NCI-H2171 treated with DMSO at 0.1 percent for 48 hours (cell line): ENCODE measurements around the gene SYCE1.
"Not testable (repeated sequence)": the region's sequence is repeated elsewhere in the genome, so short reads cannot be mapped to it uniquely, and the experiment has no call there.

ENCODE experiments used
- DNase-seq: peaks from one replicate; lab custom pipeline; 2025; lab: John Stamatoyannopoulos, UW

The SYCE1 gene, protein sequence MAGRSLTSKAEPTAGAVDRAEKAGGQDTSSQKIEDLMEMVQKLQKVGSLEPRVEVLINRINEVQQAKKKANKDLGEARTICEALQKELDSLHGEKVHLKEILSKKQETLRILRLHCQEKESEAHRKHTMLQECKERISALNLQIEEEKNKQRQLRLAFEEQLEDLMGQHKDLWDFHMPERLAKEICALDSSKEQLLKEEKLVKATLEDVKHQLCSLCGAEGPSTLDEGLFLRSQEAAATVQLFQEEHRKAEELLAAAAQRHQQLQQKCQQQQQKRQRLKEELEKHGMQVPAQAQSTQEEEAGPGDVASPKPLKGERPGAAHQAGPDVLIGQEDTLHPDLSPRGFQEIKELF

DNA sequence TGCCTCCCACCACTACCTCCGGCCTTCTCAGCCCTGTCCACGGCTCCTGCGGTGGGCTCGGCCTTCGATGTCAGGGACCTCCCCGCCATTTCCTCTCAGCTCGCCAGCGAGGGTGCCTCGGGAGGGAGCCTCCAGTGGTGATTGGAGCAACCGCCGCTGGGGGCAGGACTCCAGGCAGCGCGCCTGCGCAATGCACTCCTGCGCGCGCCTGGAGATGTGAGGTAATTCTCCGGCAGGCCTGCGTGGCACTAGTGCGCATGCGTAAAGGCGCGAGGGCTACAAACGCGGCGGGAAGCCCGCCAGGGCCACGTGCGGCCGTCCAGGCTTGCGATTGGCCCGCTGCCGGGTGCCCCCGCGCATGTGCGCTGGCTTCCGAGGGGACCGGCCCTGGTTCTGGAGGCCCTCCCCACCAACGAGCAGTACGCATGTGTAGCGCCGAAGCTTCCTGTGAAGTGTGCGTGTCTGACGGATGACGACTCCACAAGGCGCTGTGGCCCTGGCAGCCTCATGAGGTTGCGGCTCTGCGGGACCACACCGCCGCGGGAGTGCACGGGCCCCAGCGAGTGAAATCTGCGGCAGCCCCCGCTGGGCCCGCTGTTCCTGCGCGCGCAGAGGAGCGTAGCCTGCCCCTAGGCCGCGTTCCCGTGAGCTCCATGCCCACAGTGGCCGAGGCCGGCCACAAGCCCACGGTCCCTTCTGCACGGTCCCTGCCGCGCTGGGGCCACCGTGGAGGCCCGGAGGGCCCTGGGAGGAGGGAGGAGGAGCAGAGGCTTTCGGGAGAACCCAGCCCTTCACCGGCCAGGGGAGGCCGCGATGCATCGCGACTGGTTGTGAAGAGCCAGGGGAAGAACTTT is at the start of gene SYCE1:
SYCE1 (minus strand) TSS at position 143 of the 854 bp plus-strand sequence; CDS start at position 89, 54 bp downstream.
- DNase-seq = no peak

DNA sequence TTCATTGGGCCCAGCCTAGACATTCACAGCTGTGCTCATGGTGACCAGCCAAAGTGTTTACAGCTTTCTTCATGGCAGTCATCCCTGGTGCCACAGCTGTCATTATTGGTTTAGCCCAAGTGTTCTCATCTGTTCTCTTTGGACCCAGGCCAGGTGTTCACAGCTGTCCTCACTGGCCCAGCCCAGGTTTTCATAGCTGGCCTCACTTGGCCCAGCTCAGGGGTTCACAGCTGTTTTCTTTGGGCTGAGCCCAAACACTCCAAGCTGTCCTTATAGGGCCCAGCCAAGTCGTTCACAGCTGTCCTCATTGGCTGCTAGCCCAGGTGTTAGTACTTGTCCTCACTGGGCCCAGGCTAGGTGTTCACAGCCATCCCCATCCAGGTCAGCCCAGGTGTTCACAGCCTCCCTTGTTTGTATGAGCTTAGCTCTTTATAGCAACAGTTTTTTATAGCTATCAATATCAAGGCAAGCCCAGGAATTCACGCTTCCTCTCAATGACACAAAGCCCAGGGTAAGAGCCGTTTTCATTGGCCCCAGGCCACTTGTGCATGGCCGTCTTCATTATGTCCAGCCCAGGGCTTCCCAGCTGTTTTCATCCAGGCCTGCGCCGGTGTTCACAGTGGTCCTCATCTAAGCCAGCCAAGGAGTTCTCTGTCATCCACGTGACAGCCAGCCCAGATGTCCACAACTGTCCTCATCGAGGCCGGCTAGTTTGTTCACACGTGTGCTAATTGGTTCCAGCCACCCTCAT is 49.6 kb upstream of the SYCE1 start:
- peak; percentile 50 for DNase-seq

DNA sequence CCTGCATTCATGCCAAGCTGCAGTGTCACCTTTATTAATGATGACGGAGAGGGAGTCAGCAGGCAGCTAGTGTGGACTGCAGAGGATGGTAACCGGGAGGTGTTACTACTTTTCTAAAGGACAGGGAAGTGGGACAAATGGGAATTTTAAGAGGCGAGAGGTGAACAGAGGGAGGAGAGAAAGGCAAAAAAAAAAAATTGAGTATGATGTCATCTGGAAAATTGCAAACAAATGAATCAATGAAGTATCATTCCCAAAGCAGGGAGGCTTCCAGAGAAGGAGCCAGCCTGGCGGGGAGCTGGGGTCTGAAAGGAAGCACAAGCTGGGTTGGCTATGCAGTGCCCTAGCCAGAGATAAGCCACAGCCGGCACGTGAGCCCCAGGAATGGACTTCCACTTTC is 48.3 kb upstream of the SYCE1 start:
- no peak for DNase-seq

DNA sequence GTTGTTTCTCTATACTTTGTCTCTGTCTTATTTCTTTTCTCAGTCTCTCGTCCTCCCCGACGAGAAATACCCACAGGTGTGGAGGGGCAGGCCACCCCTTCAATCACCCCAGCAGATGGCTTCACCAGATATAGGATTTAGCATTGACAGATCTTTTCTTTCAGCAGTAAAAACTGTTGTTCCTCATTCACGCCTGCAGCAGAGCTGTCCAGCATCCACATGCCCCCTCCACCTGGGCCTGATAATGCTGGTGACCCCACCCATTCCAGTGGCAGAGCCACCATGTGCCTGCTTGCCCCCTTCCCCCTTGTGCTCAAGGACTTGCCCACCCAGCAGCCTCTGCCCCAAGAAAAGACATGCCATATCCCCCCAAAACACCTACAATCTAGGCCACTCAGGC is 45.7 kb upstream of the SYCE1 start:
- no peak for DNase-seq

DNA sequence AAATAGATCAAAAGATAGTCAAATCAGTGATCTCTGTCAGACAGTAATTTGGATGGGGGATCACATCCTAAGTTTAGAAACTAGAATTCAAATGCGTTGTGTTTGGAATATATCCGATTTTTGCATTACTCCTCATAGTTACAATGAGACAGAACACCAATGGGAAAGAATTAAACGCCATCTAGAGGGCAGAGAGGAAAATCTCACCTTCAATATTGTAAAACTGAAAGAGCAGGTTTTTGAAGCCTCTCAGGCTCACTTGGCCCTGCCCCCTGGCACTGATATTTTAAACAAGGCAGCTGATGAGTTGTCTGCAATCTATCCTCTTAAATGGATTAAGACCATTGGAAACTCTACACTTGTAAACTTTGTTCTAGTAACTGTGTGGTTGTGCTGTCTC is 43.5 kb upstream of the SYCE1 start:
- DNase-seq = no peak

DNA sequence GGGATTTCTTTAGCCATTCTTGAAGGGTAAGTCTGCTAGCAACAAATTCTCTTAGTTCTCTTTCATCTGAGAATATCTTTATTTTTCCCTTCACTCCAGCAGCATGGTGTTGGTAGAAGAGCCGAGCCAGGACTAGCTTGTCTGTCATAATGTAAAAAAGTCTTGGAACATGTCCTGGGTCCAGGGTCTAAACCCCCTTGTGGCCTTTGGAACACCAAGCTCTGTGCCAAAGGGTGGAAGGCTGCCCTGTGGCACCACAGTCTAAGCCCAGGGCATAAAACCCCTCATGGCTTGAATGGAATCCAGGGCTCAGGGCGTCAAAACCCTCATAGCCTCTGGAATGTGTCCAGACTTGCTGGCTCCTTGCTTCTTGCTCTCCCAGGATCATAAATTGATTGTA is 38.1 kb upstream of the SYCE1 start:
- not testable (repeated sequence) for DNase-seq

DNA sequence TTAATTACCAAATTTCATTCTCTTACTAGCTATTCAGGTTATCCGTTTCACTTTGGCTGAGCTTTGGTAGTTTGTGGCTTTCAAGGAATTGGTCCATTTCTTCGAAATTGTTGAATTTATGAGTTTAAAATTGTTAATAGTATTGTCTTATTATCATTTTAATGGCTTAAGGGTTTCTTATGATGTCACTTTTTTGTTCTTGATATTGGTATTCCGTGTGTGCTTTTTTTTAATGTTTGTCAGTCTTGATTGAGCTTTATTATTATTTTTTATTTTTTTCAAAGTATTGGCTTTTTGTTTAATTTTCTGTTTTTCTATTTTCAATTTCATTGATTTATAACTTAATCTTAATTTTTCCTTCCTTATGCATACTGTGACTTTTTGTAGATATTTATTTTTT is 35.3 kb upstream of the SYCE1 start:
- DNase-seq = no peak

DNA sequence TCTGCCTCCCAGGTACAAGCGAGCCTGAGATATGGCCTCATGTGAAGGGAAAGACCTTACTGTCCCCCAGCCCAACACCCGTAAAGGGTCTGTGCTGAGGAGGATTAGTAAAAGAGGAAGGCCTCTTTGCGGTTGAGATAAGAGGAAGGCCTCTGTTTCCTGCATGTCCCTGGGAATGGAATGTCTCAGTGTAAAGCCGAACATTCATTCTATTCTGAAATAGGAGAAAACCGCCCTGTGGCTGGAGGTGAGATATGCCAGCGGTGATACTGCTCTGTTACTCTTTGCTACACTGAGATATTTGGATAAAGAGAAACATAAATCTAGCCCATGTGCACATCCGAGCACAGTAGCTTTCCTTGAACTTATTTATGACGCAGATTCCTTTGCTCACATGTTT is 34.5 kb upstream of the SYCE1 start:
- DNase-seq = not testable (repeated sequence)

DNA sequence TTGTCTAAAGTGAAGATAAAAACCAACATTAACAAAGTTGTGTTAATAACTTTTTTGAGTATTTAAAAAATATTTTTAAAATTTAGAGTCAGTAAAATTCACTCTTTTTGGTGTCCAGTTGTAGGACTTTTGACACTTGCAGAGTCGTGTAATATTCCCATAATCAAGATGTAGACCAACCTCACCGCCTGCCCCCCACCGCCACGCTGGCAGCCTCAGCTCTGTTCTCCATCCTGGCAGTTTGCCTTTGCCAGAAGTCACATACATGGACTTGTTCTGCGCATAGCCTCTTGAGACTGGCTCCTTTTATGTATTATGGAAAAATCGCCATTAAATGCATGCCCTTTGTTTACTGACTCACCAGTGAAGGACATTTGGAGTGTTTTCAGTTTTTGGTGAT is 27.3 kb upstream of the SYCE1 start:
- DNase-seq = no peak

DNA sequence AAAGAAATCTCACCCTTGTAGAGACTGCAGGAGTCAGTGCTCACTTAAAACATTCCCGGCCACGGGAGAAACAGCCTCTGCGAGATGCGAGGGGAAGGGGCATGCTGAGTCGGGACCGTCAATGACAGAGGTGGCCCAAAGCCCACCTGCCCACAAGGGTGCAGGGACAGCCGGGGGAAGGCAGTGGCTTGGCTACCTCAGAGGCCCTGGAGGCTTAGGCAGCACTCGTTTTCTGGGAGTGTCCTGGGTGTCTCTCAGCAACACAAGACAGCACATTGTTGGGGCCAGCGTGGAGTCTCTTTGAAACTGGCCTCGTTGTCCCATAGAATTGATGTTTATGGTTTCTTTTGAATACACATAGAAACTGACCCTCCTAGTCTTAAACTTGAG is 25.6 kb upstream of the SYCE1 start:
- DNase-seq = no peak

DNA sequence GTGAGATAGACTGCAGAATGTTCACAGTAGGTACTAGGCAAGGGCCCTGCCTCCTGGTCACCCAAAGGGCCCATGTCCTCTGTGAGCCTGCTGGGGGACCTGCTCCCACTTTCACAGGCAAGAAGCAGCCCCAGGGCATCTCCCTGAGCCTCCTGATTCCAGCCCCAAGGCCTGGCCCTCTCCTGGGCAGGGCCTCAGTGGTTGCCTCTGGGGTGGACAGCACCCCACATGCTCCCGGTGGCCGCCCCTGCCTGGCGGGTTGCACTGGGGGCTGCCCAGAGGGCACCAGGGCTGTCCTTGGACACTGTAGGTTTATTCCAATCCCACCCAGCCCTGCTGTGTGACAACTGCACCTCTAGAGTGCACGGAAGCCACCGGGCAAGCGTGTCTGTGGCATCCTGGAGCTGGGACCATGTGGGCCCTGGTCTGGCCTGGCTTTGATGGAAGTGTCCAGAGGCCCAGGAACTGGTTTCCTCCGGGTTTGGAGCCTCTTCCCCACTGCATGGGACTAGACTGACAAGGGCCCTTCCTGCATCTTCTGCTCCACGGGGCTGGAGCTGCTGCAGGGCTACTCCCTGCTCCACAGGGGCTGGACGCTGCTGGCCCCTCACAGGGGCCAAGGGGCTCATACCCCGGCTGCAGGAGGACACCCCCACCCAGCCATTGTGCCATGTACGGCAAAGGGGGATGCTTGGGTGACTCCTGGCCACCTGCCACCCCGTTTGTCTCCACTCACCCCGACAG is 25.0 kb upstream of the SYCE1 start:
- DNase-seq = no peak

DNA sequence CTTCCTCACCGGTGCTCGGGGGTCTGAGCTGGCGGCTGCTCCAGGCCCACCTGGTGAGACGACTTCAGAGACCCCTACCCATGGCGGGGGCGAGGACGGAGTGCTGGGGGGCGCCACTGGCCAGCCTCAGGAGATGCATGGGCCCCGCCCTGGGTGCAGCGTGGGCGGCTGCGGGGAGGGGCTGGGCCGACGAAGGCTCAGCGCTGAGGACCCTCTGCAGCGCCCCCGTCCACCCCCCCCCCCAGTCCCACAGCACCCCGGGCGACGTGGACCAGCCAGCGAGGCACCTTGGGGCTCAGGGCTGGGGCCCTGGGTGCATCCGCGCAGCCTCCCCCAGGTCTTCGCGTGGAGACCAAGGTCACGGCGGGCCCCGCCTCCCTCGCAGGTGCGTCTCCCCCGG is 11.7 kb upstream of the SYCE1 start:
- DNase-seq = not testable (repeated sequence)

DNA sequence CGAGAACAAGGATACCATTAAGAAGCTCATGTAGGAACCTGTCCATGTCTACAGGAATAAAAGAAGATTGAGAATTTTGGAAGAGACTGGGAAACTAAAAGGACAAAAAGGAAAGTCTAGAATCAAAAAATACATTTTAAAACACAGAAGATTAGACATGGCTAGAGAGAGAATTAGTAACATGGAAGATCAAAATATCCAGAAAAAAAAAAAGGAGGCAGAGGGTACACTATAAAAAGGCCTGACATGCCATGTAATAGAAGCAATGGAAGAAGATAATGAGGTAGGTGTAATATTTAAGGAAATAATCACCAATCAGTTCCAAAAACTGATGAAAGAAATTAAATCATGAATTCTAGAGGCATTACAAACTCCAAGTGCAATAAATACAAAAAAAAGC is 8.1 kb upstream of the SYCE1 start:
- DNase-seq = not testable (repeated sequence)

DNA sequence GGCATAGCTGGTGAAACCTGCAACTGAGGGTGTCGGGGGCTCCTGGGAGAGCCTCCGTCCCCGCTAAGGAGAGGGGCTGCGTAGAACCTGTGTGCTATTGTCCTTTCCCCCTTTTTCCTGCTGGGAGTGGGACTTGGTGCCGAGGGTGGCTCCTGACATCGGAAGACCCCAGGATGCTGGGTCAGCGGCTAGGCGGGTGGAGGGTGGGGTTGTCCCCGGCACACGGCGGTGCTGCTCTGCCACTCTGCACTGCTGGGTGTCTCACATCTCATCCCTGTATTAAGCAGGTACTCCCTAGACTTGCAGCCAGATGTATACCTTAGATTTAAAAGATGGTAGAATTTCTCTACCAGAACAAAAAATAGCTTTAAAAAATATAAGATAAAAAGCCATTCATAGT is 6.7 kb upstream of the SYCE1 start:
- DNase-seq = not testable (repeated sequence)

DNA sequence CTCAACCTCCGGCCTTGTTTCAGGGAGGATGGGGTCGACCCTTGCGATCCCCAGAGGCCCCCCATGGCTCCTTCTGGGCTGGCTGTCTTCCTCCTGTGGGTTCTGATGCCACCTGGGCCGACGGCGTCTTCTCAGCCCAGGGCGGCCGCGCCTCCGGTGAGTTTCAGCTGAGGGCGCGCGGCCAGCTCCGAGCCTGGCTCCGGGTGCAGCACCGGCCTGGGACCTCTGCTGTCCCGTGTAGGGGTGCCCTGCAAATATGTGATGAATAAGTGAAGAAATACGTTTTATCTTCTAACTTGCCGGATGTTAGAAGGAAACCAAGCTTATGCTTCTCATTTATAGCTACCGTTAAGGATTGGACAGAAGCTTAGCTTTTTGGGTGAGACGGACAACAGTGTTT is 4.4 kb upstream of the SYCE1 start:
- DNase-seq = not testable (repeated sequence)

DNA sequence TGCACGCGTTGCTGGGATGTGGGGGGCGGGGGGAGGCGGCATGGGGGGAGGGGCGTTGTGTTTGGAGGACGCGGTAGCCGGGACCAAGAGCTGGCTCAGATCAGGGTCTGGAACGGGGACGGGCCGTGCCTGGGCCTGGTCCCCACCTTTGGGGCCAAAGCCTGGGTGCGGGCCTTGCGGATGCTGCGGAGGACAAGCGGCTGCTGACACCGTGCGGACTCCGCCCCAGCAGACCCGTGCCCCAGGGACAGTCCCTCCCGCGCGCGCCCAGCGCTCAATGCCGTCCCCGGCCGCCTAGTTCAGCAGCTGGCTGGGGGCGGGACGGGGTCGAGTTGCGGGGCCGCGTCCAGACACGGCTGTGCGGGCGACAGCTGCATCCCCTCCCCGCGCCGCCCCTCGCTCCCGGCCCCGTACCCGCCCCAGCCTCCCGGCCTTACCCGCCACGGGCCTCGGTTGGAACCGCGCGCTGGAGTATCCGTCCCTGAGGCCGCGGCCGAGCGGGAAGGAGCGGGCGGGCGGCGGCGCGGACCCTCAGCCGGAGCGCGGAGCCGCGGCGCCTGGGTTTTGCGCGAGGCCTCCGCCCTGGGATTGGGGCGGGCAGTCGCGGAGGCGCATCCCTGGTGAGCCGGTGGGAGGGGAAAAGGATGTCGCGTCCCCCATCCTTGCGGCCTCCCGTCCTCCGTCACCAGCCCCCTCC is 3.6 kb upstream of the SYCE1 start:
- DNase-seq = not testable (repeated sequence)

DNA sequence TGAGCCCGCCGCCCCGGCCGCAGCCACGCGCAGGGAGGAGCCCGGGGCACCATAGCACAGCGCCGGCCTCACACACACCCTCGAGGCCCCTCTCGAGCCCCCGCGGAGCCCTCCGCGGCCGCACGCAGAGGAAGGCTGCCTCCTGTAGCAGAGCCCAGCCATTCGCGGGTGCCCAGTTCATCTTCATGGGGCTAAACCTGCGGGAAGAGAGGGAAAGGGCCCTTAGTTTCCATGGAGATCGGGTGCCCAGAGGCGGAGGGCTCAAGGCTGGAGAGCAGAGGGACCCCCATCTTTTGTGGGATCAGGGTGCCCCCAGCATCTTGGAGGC is 2.9 kb upstream of the SYCE1 start:
- DNase-seq = no peak

DNA sequence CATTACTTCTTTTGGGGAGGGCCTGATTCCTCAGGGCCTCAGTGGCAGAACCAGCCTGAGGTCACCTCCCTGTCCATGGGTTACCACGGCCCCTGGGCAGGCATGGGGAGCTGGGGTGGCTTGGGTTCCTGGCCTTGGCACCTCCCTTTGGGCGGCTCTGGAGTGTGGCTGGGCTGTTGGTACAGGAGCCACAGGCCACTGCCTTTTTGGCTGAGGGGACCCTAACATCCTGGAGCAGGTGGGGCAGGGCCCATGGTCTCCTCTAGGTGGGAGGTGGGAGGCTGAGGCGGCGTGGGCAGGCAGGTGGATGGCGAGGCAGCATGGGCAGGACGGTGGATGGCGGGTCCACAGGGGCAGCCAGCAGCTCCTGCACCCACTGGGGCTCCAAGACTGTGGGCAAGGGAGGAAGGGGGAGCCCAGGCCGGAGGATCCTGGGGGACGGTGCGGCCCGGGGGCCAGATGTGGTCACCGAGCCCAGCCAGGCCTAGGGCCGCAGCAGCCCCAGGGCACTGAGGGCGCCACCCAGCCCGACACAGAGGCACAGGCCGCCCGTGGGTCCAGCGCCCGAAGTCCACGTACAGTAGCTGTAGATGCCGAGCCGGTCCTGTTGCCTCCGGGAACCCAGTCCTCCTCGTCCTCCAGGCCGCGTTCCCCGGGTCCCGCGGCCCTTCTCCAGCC is 2.4 kb upstream of the SYCE1 start:
- no peak for DNase-seq

DNA sequence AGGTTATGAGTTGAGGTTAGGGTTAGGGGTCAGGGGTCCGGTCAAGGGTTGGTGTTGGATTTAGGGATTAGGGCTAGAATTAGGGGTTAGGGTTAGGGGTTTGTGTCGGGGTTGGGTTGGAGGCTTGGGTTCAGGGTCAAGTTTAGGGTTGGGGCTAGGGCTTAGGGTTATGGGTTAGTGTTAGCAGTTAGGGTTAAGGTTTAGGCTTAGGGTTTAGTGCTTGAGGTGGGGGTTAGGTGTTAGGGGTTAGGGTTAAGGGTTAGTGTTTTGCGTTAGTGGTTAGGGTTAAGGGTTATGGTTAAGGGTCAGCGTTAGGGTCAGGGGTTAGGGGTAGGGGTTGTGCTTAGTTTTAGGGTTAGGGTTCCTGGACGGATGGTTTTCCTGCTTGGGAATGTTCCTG is 1.7 kb upstream of the SYCE1 start:
- DNase-seq = no peak

DNA sequence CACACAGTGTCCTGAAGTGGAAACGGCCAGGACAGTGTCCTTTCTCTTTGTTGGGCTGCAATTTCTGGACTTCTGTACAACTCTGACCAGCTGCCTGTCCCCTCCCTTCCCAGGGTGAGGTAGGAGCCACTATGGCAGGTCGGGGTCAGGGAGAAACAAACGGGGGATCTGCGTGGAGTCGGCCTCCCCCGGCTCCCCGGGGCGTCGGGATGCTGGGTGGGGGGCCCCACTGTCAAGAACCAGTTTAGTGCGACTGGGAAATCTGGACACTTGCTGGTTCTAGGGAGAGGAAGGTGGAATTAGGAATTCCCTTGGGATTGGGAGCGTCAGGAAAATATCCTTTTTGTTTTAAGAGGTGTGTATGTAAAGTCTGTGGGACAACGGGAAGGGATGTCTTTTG is 567 bp downstream of the SYCE1 start:
- no peak for DNase-seq

DNA sequence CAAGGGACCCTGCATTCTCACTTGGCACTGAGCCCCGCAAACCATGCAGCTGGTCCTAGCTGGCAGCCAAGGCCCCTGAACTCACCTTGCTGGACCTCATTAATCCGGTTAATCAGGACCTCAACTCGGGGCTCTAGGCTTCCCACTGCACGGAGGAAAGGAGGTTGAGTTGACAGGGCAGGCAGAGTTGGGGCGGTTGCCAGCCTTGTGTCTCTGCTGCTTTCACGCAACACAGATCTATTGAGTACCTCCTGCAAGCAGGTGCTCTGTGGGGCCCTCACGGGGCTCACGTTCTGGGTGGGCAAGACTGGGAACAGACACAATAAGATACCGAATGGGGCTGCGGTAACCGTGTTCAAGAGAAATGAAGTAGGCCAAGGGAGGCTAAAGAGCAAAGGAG is 6.2 kb downstream of the SYCE1 start:
- DNase-seq = no peak
